IPS DF 6.9 (cell line): ENCODE results near the gene TAGLN3.

Experiments used
- DNase-seq: peaks from one replicate; pipeline ENCODE4 v3.0.0-alpha.2; 2013; ENCODE audit warnings: low read depth, low spot score
- H3K27ac ChIP-seq: one replicate; pipeline ENCODE4 v1.5.1; 2013; ENCODE audit warnings: low read length, control low read depth
- H3K27me3 ChIP-seq: 2 replicates; pipeline ENCODE4 v1.6.1; 2013; ENCODE audit warnings: mild to moderate bottlenecking, low read length; ENCODE audit not compliant: control insufficient read depth, insufficient read depth
- H3K36me3 ChIP-seq: 2 replicates; pipeline ENCODE4 v1.6.1; 2013; ENCODE audit warnings: low read length; ENCODE audit not compliant: control insufficient read depth, insufficient read depth
- H3K4me1 ChIP-seq: 2 replicates; pipeline ENCODE4 v1.6.1; 2013; ENCODE audit warnings: low read length; ENCODE audit not compliant: control insufficient read depth, insufficient read depth
- H3K4me3 ChIP-seq: 2 replicates; pipeline ENCODE4 v1.5.1; 2013; ENCODE audit warnings: mild to moderate bottlenecking, low read length
- H3K9me3 ChIP-seq: 2 replicates; pipeline ENCODE4 v1.6.1; 2013; ENCODE audit warnings: low read length, inconsistent platforms; ENCODE audit not compliant: control insufficient read depth, insufficient read depth
- WGBS: extraction: QIAGEN DNeasy Blood & Tissue Kit; methylation state at CpG from one replicate; pipeline ENCODE4 v1.1.7; 2013; ENCODE audit warnings: mixed read lengths, missing lambda C conversion rate; ENCODE audit not compliant: insufficient read length, insufficient coverage; 5-methylcytosine and 5-hydroxymethylcytosine counted together

TAGLN3 gene

DNA sequence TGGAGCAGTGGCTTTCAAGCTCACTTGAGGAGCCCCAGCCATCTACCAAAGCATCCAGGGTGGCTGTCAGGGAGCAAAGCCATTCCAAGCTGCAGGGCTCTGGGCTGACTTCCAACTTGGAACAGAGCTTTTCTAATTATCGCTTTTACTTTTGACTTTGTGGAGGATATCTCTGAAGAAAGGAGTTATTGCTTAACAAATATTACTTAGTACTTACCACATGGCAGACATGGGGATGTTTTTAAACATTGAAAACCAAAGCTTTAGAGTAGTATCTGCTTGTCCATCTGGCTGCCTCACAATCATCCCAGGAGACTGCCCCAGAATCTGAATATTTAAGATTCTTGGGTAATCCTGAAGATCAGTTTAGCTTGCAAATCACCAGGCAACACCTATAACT is 8.9 kb downstream of the TAGLN3 start:
- no peak for DNase-seq
- no peak overlapping the region for H3K4me3 ChIP-seq
- no peaks in the 10 kb centered on the region for H3K27me3 ChIP-seq
- no peaks in the 10 kb centered on the region for H3K4me1 ChIP-seq
- H3K36me3 ChIP-seq: no peaks in the 10 kb centered on the region
- no peak overlapping the region for H3K27ac ChIP-seq
- H3K9me3 ChIP-seq: no peaks in the 10 kb centered on the region
- no CpG with 5 or more reads among the region's 1 CpG for WGBS

DNA sequence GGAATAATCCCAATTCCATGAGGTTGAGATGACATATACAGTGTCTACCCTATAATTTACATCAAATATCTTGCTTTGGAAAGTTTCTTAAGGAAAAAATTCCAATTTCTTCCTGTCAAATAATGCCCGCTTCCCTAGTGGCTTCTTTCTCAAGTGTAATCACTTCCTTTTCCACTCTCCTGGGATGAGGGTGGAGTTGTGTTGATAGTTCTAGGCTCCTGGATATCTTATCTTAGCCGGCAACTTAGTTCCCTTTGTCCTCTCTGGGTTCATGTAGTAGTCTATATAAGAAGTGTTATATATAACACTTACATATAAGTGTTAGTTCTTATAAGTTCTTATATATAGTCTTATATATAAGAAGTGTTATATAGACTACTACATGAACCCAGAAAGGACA is 10.9 kb downstream of the TAGLN3 start:
- H3K4me3 ChIP-seq: no peak overlapping the region
- no peak for DNase-seq
- H3K4me1 ChIP-seq: no peaks in the 10 kb centered on the region
- WGBS: no CpG with 5 or more reads among the region's 2 CpGs
- H3K27ac ChIP-seq: no peak overlapping the region
- H3K36me3 ChIP-seq: no peaks in the 10 kb centered on the region
- no peaks in the 10 kb centered on the region for H3K27me3 ChIP-seq
- H3K9me3 ChIP-seq: no peaks in the 10 kb centered on the region

DNA sequence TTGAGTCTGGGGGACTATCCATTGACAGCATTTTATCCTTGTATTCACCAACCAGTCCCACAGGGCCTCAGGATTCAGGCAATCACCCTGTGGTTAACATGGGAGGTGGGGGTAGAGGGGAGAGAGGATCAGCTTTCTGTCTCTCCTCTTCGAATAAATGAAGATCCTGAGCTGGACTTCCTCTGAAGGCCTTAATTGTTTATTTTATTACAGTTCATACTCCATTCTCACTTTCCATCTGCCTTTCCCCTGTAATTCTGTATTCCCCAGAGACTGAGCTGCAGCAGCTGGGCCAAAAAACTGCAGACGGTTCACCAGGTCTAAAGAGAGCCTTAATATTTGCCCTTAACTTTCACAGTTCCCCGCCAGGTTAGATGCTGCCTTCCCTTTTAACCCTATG is 11.9 kb downstream of the TAGLN3 start:
- Histone ChIP-seq H3K9me3 (no peaks in the 10 kb centered on the region), H3K4me3 (no peak overlapping the region), H3K27ac (no peak overlapping the region), H3K4me1 (no peaks in the 10 kb centered on the region), H3K36me3 (no peaks in the 10 kb centered on the region), H3K27me3 (no peaks in the 10 kb centered on the region)
- WGBS: no CpG with 5 or more reads among the region's 3 CpGs
- DNase-seq: no peak

DNA sequence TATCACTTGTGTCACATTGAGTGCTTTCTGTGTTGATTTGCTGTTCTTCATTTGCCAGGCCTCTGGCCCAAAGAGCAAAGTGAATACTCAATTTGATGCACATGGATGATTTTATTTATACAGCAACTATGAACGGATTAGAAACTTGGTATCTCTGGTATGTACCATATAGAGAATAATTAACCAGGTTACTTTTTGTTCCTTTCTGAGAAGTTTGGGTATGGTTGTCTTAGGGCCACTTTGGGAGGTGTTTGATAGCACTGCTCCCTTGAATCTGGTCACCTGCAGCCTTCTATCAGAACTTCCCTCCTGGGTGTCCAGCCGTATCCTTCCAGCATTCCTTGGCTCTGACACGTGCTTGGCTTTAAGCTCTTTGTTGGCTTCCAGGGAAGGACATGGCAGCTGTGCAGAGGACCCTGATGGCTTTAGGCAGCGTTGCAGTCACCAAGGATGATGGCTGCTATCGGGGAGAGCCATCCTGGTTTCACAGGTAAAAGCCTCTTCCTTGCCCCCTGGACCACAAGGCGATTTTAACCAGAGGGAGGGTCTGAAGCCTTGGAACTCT is 12.7 kb downstream of the TAGLN3 start:
- no peak for DNase-seq
- Histone ChIP-seq H3K9me3 (no peaks in the 10 kb centered on the region), H3K27me3 (no peaks in the 10 kb centered on the region), H3K27ac (no peak overlapping the region), H3K36me3 (no peaks in the 10 kb centered on the region), H3K4me3 (no peak overlapping the region), H3K4me1 (no peaks in the 10 kb centered on the region)
- no CpG with 5 or more reads among the region's 6 CpGs for WGBS

DNA sequence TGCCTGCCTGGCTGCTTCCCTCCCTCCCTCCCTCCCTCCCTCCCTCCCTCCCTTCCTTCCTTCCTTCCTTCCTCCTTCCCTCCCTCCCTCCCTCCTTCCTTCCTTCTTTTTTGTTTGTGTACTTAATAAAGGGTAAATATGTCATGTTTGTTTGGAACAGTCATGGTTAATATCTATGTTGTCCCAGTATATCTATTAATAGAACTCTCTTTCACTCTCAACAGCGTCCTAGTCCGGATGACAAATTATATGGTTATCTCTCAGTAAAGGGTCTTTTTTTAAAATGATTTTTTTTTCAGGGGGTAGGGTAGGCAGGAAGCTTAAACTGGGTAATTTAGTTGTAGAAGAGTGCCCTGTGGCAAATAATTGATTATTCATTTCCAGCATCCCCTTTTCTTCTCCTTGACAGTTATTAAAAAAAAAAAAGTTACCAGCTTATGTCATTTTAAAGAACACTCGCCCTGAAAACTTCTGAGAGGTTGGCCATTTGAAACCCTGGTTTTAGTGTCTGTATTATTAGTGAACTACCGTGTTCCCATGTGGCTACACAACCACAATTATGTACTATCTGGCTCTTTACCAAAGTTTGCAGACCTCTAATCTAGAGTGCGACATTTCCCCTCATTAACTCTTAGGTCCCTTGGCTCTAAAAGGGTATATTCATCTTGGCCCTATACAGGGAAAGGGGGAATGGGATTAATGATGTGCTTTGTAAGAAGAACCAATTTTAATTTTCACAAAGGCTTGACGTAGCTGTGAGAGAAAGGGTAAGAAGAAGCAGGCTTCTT is 13.7 kb downstream of the TAGLN3 start:
- H3K4me3 ChIP-seq: no peak overlapping the region
- H3K27ac ChIP-seq: no peak overlapping the region
- no peaks in the 10 kb centered on the region for H3K9me3 ChIP-seq
- no CpG with 5 or more reads among the region's 6 CpGs for WGBS
- no peaks in the 10 kb centered on the region for H3K4me1 ChIP-seq
- H3K36me3 ChIP-seq: no peaks in the 10 kb centered on the region
- H3K27me3 ChIP-seq: no peaks in the 10 kb centered on the region
- no peak for DNase-seq

DNA sequence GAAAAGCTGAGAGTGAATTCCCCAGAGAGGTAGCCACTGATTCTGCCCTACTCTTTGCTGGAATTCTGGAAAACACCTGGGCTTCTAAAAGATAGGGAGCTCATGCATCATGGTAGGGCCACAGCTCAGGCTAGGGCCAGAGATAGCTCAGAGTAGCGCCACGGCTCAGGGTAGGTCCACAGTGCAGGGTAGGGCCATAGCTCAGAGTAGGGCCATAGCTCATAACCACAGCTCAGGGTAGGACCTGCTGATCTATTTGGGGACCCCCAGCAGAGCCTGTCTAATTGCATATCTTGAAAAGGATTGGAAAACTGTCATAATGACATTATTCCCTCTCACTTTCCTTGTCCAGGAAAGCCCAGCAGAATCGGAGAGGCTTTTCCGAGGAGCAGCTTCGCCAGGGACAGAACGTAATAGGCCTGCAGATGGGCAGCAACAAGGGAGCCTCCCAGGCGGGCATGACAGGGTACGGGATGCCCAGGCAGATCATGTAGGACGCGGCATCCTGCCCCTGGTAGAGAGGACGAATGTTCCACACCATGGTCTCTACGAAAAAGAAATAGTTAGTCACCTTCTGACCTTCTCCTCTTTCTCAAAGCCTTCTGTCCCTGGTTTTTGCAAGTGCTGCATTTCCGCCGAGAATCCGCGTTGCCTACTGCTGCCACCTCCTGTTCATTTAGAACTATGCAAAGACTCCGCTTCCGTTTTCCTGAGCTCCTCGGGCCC is 14.5 kb downstream of the TAGLN3 start:
- Histone ChIP-seq H3K27me3 (no peaks in the 10 kb centered on the region), H3K36me3 (no peaks in the 10 kb centered on the region), H3K4me1 (no peaks in the 10 kb centered on the region), H3K9me3 (no peaks in the 10 kb centered on the region), H3K27ac (no peak overlapping the region), H3K4me3 (no peak overlapping the region)
- DNase-seq: no peak
- no CpG with 5 or more reads among the region's 19 CpGs for WGBS

DNA sequence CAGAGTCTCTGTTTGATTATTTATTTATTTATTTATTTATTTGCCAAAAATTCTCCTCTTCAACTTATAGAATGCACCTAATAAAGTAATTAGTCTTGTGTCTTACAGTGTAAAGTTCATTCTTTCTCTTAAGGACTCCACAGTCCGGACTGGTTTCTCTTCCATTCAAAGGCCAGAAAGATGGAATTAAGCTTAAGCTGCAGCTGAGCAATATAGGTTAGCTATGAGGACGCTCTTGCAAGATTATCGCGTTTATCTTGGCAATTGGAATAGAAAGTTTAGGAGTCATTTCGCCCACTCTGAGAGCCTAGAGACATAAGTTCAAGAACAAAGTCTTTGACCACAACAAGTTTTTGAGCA is 15.0 kb downstream of the TAGLN3 start:
- WGBS: no CpG with 5 or more reads among the region's 5 CpGs
- no peaks in the 10 kb centered on the region for H3K4me1 ChIP-seq
- no peaks in the 10 kb centered on the region for H3K9me3 ChIP-seq
- no peaks in the 10 kb centered on the region for H3K27me3 ChIP-seq
- H3K4me3 ChIP-seq: no peak overlapping the region
- DNase-seq: no peak
- no peaks in the 10 kb centered on the region for H3K36me3 ChIP-seq
- no peak overlapping the region for H3K27ac ChIP-seq

DNA sequence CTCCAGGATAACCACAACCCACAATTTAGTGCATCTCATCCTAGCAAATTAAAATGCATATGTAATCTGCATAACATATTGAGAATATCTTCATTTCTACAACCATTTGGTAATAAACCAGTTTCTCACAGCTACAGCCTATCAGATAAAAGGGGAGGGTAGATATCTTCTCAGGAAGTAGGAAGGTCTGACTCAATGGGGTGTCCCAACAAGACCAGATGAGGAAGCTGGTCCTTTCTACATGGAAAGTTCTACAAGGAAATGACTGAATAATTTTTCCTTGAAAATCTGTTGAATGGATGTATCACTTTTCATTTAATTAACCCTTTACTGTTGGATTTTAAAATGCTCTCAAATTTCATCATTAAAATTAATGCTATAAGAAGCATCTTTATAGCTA is 18.4 kb downstream of the TAGLN3 start:
- Histone ChIP-seq H3K27me3 (no peaks in the 10 kb centered on the region), H3K36me3 (no peaks in the 10 kb centered on the region), H3K27ac (no peak overlapping the region), H3K9me3 (no peaks in the 10 kb centered on the region), H3K4me3 (no peak overlapping the region), H3K4me1 (no peaks in the 10 kb centered on the region)
- no peak for DNase-seq

DNA sequence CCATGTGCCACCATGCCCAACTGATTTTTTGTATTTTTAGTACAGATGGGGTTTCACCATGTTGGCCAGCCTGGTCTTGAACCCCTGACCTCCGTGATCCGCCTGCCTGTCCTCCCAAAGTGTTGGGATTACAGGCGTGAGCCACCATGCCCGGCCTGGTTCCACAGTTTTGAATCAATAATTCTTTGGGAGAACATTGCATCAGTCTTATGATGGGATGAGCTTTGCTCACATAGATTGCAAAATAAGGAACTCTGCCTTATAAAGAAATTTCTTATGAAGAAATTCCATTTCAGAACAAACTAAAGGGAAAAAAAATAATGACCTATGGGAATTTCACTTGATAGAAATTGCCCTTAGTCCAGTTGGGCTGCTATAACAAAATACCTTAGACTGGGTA is 20.0 kb downstream of the TAGLN3 start:
- H3K4me3 ChIP-seq: no peak overlapping the region
- no peak for DNase-seq
- no peaks in the 10 kb centered on the region for H3K9me3 ChIP-seq
- H3K36me3 ChIP-seq: no peaks in the 10 kb centered on the region
- no peak overlapping the region for H3K27ac ChIP-seq
- H3K4me1 ChIP-seq: no peaks in the 10 kb centered on the region
- no CpG with 5 or more reads among the region's 4 CpGs for WGBS
- H3K27me3 ChIP-seq: no peaks in the 10 kb centered on the region

DNA sequence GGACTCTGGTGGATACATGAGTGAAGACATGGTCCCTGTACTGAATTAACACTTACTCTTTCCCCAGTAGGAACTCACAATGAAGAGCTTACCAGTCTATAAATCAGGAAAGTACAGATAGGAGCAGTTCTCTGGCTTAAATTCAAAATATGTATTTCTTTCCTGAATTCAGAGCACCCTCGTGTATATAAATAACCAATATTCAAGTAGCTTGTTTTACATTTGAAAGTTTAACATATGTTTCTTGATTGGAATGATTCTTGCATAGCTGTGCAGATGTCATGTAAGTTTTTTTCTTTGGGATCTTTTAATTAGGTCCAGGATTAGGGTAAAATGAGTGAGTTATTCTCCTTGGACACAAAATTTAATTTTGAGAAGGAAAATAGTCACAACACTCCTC is 21.0 kb downstream of the TAGLN3 start:
- H3K36me3 ChIP-seq: no peaks in the 10 kb centered on the region
- H3K4me3 ChIP-seq: no peak overlapping the region
- H3K27me3 ChIP-seq: no peaks in the 10 kb centered on the region
- no peak for DNase-seq
- H3K4me1 ChIP-seq: no peaks in the 10 kb centered on the region
- H3K27ac ChIP-seq: no peak overlapping the region
- H3K9me3 ChIP-seq: no peaks in the 10 kb centered on the region
- no CpG with 5 or more reads among the region's 1 CpG for WGBS
